Activated CD4-positive, alpha-beta T cell treated with anti-CD3 and anti-CD28 coated beads for 48 hours (primary cell): ENCODE results near the gene GFM2.
"Not testable (repeated sequence)": the region's sequence is repeated elsewhere in the genome, so short reads cannot be mapped to it uniquely, and the experiment has no call there.

Source experiments
- DNase-seq: peaks from one replicate; pipeline ENCODE4 v3.0.0-alpha.2; 2020

GFM2 gene

GRCh38 chr5:74693191-74693590, 73.7 kb downstream of the GFM2 start:
- DNase-seq: no peak

GRCh38 chr5:74686962-74687751, 79.8 kb downstream of the GFM2 start:
- no peak for DNase-seq

- DNase-seq: no peak
These were observed 80.8 kb downstream of the GFM2 start for GRCh38 chr5:74685979-74686631.

DNA sequence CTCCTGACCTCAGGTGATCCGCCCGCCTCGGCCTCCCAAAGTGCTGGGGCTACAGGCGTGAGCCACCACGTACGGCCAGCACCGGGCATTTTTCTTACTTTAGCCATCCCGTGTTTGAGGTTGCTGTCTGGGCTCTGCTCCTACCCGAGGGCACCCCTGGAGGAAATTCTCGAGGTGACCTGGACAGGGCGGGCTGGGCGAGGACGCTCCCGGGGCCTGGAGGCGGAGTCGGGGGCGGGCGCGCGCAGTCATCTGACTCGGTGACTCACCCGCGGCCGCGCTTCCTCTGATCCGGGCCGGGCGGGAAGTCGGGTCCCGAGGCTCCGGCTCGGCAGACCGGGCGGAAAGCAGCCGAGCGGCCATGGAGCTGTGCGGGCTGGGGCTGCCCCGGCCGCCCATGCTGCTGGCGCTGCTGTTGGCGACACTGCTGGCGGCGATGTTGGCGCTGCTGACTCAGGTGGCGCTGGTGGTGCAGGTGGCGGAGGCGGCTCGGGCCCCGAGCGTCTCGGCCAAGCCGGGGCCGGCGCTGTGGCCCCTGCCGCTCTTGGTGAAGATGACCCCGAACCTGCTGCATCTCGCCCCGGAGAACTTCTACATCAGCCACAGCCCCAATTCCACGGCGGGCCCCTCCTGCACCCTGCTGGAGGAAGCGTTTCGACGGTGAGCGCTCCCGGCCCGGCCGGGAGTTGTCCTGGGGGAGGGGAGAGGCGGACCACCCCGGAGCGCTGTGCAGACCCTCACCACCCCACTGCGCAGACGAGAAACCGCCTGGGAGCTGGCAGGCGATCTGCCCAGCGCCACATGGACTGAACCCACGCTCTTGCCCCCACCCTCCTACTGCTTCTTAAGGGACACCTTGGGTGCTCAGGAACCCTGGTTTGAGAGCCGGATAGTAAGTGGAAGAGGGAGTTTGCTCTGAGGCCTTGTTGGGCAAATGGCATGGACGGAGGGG, 81.7 kb downstream of the GFM2 start, which contains the start of gene HEXB:
Gene HEXB (plus strand): TSS at position 334 of the 952 bp plus-strand sequence. CDS start 28 bp downstream, at position 362.
- DNase-seq: peak; percentile 91

- DNase-seq: no peak
These were observed 87.0 kb downstream of the GFM2 start for GRCh38 chr5:74679966-74680365.

DNA sequence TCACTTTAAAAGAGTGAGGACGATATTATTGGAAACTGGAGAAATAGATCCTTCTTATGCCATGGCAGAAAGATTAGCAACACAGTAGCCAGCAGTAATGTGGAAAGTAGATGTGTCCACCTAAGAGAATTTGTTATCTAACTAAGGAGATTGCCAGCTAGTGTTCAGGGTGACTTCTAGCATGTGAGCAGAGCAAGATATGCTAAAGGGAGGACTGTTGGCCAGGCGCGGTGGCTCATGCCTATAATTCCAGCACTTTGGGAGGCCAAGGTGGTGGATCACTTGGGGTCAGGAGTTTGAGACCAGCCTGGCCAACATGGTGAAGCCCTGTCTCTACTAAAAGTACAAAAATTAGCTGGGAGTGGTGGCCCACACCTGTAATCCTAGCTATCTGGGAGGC, 87.6 kb downstream of the GFM2 start:
- DNase-seq: not testable (repeated sequence)

- not testable (repeated sequence) for DNase-seq
These were observed 88.8 kb downstream of the GFM2 start for GRCh38 chr5:74678123-74678522.

- DNase-seq: not testable (repeated sequence)
These were observed 90.5 kb downstream of the GFM2 start for GRCh38 chr5:74676466-74676865.

DNA sequence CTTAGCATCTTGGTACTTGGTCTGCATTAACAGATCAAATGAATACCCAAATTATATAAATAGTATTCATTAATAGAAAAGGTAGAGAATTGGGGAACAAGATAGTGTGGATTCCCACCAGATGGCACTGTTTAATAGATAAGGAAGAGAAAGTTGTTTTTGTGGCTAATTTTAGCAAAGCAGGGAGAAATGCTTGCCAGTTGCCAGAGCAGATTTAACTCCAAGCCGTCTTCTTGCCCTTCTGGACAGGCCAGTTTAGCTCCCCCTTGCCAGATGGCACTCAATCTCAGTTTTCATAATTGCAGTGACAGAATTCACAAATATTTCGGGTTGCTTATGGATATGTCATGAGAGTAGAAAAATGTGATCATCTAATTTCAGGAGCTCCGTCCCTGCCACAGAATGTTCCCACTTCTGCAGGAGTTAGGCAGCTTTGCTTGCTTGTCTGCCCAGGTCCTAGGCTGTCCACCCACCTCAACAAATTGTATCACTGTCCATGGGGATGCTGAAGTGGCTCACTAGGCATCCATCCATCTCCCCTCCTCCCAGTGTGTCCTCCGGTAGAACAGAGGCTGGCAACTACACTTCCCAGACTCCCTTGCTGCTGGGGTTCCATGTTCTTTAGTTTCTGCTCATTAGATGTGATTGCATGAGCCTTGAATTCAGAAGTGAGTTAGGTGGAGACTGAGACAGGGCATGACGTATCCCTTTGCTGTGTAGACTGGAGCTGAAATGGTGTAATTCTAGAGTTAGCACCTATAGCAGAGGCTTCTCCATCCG, 93.7 kb downstream of the GFM2 start:
- no peak for DNase-seq

DNA sequence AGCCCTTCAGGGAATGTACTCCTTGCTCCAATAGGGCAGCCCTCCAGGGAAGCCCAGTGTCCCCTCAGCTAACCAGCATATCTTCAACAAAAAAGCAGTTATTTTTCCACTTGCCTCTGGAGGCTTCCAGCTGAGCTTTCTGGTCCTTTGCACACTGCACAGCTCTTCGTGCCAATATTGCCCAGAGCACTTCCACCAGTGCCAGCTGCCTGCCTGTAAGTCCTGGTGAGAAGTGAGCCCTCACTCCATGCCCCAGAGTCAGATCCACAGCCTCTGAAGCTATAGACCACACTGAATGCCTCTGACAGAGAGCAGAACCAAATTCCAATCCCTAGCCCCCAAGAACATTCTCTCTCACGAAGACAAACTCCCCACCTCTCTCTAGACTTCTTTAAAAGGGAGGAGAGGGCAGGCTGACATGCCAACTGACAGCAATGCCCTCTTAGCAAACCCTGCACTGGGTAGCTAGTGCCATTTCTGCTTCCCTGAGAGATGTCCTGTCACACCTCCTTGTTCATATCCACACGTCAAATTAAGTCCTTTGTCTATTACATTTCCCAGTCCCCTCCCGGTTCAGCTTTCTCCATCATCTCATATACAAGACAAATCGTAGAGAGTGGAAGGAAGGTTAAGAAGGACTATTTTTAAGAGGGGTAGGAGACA, 94.6 kb downstream of the GFM2 start:
- DNase-seq: no peak
